LoVo (cell line): ENCODE results near the gene LSM12.

ENCODE experiments used
- DNase-seq: peaks from one replicate; pipeline ENCODE4 v3.0.0-alpha.2; 2016; ENCODE audit warnings: low spot score

Gene LSM12

DNA sequence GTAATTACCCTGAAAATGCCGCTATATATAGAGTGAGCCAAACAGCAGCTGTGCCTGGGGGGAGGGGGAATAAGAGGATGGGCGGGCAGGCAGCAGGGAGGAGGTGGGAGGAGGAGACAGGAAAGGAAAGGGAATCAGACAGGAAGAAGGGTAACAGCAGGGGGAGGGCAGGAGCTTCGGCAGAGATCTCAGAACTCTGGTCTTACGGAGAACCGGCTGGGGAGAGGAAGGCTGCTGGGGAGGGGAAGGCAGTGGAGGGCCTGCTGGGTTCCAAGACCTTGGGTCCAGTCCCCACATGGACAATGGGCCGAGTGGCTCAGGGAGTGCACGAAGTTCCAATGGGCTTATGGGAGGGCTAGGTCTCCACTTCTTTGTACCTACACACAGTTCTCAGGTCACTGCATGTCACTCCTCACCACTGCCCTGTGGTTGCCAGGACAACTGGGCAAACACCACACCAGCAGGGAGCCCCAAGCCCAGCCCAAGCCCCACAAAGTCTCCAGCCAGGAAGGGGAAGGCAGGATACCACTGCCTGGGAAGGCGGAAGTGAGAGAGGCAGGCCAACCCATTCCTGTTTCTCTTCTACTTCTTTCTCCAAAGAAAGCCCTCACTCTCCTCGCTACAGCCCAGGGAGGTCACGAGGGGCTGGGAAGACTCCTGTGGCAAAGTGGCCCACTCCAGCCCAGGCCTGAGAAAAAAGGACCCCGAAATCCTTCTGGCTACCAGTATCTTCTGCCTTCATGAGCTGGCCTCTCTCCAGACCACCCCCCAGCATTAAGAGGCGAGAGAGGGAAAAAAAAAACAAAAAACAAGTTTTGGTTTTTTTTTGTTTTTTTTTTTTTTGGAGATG is 29.4 kb upstream of the LSM12 start:
- DNase-seq = no peak

DNA sequence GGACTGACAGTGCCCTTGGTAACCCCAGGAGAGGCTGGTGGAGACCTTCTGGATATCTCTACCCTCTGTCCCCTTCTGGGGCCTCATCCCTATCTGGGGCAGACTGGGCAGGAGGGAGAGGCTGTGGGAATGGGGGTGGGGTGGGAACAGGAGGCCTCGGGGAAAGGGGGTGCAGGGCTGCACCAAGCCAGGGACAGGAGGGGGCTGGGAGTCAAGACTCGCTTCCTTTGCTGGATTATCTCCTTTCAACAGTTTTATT is 28.8 kb upstream of the LSM12 start:
- no peak for DNase-seq

DNA sequence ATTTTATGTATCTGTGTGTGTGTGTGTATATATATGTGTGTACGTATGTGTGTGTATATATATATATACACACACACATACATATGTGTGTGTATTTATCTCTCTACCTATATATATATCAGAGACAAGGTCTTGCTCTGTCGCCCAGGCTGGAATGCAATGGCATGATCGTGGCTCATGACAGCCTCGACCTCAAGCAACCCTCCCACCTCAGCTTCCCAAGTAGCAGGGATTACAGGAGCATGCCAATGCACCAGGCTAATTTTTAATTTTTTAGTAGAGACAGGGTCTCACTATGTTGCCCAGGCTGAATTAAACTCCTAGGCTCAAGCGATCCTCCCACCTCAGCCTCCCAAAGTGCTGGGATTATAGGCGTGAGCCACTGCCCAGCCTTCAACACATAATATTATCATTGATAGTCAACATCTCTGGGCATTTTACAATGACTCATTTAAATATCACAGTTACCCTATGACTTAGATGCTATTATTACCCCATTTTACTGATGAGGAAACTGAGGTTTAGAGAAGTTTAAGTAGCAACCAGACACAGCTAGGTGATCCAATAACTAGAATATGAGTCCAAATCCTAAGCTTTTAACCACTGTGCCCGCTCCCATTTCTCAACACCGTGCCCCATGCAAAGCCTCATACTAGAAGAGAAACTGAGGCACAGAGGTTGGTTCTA is 28.4 kb upstream of the LSM12 start:
- no peak for DNase-seq

GRCh38 chr17:44093231-44093900 is 26.9 kb upstream of the LSM12 start:
- no peak for DNase-seq

DNA sequence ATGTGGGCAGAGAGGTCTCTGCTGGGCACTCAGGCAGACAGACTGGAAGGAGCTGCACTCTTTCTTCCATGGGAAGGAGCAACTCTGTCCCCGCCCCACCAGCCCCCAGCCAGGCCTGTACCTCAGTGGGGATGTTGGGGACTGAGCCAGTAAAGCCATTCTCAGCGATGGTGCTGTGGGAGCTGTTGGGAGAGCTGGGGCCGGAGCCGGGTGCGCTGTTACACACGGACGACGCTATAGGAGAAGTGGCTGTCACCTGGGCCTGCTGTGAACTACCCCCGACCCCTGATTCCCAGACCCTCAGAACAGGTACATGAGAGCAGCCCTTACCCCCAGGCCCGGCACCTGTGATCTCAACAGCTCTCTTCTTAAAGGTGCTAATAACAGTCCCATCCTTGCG is 25.6 kb upstream of the LSM12 start:
- no peak for DNase-seq

DNA sequence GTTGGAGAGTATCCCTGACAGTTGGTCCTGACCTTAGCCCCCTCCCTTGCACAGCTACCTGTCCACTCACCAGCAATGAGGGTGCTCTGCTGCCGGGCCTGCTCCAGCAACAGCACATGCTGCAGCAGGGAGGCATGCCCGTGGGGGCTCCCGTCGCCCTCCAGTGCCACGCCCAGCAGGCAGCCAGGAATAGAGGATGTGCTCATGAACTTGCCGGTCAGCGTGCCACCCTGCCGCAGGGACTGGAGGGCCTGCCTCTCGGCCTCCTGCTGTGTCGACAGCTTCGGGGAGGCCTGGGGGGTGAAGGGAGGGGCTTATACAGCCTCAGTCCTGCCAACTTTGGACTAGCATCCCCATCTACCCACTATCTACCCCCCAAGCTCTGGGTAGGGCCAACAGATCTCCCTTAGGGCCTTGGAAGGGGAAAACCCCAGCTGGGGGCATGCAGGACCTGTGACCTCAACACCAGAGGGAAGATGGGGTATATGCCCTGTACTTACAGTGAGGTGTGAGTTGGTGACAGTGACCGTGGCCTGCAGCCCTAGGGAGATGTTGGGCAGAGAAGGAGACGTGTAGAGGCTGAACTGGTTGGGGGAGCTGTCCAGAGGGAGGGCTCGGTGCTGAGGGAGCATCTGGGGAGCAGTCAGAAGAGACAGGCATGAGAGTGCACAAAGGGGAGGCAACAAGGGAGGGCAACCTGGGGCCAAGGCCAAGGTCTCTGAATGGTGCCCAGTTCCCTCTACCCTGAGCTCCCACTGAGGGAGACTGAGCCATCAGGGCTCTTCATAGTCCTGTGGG is 24.9 kb upstream of the LSM12 start:
- no peak for DNase-seq

- no peak for DNase-seq
These were observed 21.8 kb upstream of the LSM12 start for GRCh38 chr17:44088254-44088653.

GRCh38 chr17:44087319-44087718 is 20.8 kb upstream of the LSM12 start:
- DNase-seq = no peak

- no peak for DNase-seq
These were observed 20.2 kb upstream of the LSM12 start for GRCh38 chr17:44086364-44087311.

DNA sequence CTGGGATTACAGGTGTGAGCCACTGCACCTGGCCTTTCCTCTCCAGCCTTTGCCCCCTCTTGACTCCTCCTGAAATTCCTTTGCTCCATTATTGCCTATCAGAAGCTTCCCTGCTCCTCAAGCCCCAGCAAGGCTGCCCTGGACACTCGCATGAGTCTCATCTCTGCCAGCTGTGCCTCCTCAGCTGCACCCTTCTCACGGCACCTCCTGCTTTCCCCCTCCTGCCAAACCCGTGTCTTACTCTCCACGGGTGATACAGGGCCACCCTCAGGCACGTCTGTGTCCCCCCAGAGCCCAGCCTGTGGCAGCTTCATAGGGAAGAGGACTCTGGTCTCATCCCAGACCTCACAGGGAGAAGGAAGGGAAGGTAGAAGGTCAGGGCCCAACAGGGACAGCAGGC is 19.4 kb upstream of the LSM12 start:
- DNase-seq = no peak

GRCh38 chr17:44084921-44085320 is 18.4 kb upstream of the LSM12 start:
- DNase-seq = no peak

GRCh38 chr17:44084131-44084538 is 17.7 kb upstream of the LSM12 start:
- no peak for DNase-seq

DNA sequence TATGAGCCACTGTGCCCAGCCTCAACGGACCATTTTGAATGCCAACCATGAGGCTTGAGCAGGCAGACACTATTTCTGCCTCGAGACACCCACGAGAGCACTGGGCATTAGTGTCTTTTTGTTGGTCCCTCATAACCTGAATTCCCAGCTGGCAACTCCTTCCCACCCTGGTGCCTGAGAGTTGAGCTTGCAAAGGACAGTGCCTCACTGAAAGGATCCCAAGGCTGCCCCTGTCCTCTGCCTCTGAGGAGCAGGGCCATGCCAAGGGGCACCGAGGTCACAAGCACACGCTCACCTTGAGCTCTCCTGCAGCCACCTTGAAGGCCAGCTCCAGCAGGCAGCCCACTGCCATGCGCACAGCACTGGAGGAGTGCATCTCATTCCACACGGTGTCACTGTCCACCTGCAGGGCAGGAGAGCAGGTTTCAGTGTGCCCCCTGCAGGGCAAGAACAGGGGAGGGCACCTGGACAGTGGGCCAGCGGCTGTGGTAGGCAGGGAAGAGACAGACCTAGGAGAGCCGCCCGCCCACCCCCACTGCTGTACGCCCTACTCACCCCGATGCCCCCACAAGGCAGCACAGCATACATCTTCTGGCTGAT is 16.9 kb upstream of the LSM12 start:
- no peak for DNase-seq

DNA sequence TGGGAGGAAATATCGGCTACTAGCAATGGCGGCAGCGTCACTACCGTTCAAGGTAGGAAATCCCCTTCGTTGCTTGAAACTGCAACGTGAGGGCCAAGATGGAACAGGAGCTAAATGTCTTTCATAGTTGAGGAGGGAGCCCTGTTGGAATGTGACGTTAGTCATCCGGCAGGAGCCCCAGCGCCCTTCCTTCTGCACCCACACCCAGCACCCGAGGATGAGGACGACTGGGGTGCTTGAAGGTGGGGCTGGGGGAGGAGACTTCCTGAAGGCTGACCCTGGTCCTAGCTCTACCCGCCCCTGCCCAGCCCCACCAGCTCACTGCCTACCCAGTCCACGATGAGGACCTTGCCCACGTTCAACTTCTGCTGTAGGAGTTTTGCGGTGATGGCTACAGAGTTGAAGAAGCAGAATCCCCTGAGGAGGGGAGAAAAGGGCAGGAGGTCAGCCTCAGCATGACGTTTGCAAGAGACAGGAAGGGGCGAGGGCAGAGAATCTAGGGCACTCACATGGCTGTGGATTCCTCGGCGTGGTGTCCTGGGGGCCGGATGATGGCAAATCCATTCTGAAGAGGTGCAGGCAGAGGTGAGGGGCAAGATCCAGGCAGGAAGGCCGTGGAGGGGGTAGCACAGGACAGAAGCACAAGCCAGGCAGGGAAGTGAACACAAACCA is 15.9 kb upstream of the LSM12 start:
- no peak for DNase-seq

DNA sequence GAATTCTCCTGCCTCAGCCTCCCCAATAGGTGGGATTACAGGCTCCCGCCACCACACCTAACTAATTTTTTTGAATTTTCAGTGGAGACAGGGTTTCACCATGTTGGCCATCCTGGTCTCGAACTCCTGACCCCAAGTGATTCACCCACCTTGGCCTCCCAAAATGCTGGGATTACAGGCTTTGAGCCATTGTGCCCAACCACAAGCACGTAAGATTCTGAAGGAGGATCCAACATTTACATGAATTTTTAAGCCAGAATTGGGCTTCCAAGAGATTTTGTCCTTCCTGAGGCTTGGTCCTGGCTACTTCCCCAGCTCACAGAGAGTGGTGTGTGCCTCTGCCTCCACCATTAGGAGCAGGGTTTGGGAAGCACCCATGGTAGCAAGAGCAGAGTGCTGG is 15.2 kb upstream of the LSM12 start:
- no peak for DNase-seq

DNA sequence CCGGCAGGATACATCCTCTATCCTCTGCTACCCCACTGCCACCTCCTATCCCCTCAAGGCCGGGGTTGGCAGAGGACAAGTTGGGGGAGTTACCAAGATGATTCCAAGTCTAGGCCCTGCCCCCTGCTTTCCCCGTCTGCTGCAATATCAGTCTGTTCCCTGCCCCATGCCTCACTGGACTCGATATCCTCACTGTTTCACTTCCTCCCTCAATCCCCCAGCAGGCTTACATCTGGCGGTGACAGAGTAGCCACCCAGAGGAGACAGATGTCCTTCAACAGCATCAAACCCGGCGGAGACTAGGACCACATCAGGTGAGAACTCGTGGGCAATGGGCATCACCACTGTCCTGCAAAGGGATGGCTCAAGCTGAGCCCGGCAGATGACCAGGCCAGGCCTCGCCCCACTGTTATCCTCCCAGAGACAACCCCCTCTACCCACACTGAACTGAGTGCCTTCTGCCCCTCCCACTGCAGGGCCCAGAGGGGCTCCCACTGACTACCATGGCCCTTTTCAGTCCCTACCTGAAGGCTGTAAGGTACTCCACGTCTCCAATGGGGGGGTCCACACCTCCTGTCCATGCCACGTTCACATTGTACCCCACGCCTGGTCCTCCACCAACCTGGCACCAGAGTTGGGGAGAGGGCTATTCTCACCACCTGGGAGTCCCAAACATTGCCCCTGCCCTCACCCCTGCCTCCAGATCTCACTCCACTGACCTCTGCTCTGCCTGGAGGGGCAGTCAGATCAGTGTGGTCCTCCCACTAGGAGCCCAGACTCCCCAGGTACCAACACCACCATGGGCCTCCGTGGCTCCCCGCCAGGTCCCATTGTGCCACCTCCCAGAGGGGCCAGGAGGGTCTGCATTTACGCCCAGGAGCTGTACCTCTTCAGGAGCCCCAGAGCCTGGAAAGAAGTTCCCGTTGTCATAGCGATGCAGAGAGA is 13.7 kb upstream of the LSM12 start:
- no peak for DNase-seq

GRCh38 chr17:44078412-44078811 is 11.9 kb upstream of the LSM12 start:
- no peak for DNase-seq

- DNase-seq = no peak
These were observed 11.1 kb upstream of the LSM12 start for GRCh38 chr17:44077595-44077909.
